Measurements from ENCODE around the gene IQGAP3.
A peak's percentile ranks its signal among the peaks of the same experiment; 100 is the strongest.

IQGAP3 gene

GRCh38 chr1:156497078-156497742 lies 75.2 kb downstream of the IQGAP3 start:
- Mint-ChIP-seq H3K4me1 (ENCODE audit: low read depth in 2 of 2) (peaks cover 67 to 74% of the 10 kb centered on the region in 2 donors), H3K27ac (peak overlapping the region; percentile 99 to 100), H3K27me3 (no peaks in the 10 kb centered on the region), H3K4me3 (peak overlapping the region; percentile 83 to 88), H3K9me3 (no peaks in the 10 kb centered on the region), H3K36me3 (ENCODE audit: insufficient read depth) (peaks cover 66% of the 10 kb centered on the region)
- DNase-seq (no peak), ATAC-seq (replicated peaks) (no peak)

- Mint-ChIP-seq H3K36me3 (ENCODE audit: insufficient read depth) (peaks cover 66% of the 10 kb centered on the region), H3K27me3 (no peaks in the 10 kb centered on the region), H3K27ac (peak overlapping the region; percentile 99 to 100), H3K4me3 (peak overlapping the region; percentile 83 to 88), H3K9me3 (no peaks in the 10 kb centered on the region), H3K4me1 (ENCODE audit: low read depth in 2 of 2) (peaks cover 72 to 76% of the 10 kb centered on the region in 2 donors)
- DNase-seq (no peak), ATAC-seq (replicated peaks) (no peak)
Observed at GRCh38 chr1:156496211-156496761, 76.1 kb downstream of the IQGAP3 start.

GRCh38 chr1:156495401-156496140 lies 76.8 kb downstream of the IQGAP3 start:
- H3K4me3 Mint-ChIP-seq, result peak overlapping the region; percentile 83 to 88

GRCh38 chr1:156494309-156494895 lies 78.0 kb downstream of the IQGAP3 start:
- H3K27ac Mint-ChIP-seq, result peak overlapping the region; percentile 94 to 95
- no peak for ATAC-seq (replicated peaks)
- peak overlapping the region; percentile 49 to 82 for H3K4me3 Mint-ChIP-seq

More at GRCh38 chr1:156495401-156496140, 76.8 kb downstream of the IQGAP3 start:
- H3K9me3 Mint-ChIP-seq, result no peaks in the 10 kb centered on the region
- H3K27ac Mint-ChIP-seq, result peak overlapping the region; percentile 99 to 100
- no peaks in the 10 kb centered on the region for H3K27me3 Mint-ChIP-seq
- ATAC-seq (replicated peaks), result no peak
- peaks cover 67% of the 10 kb centered on the region for H3K36me3 Mint-ChIP-seq (ENCODE audit: insufficient read depth)
- no peak for DNase-seq
- H3K4me1 Mint-ChIP-seq (ENCODE audit: low read depth in 2 of 2), result peaks cover 79 to 83% of the 10 kb centered on the region in 2 donors

GRCh38 chr1:156493742-156494141 lies 78.6 kb downstream of the IQGAP3 start:
- peaks cover 73% of the 10 kb centered on the region for H3K36me3 Mint-ChIP-seq (ENCODE audit: insufficient read depth)

More at GRCh38 chr1:156494309-156494895, 78.0 kb downstream of the IQGAP3 start:
- peaks cover 90 to 93% of the 10 kb centered on the region in 2 donors for H3K4me1 Mint-ChIP-seq (ENCODE audit: low read depth in 2 of 2)
- H3K27me3 Mint-ChIP-seq, result no peaks in the 10 kb centered on the region
- DNase-seq, result no peak
- no peaks in the 10 kb centered on the region for H3K9me3 Mint-ChIP-seq
- peaks cover 73% of the 10 kb centered on the region for H3K36me3 Mint-ChIP-seq (ENCODE audit: insufficient read depth)

GRCh38 chr1:156493154-156493631 lies 79.2 kb downstream of the IQGAP3 start:
- Mint-ChIP-seq H3K27me3 (no peaks in the 10 kb centered on the region), H3K9me3 (no peaks in the 10 kb centered on the region), H3K4me1 (ENCODE audit: low read depth in 2 of 2) (peaks cover 91 to 97% of the 10 kb centered on the region in 2 donors), H3K27ac (peak overlapping the region; percentile 94 to 95), H3K4me3 (peak overlapping the region; percentile 77 to 82), H3K36me3 (ENCODE audit: insufficient read depth) (peaks cover 71% of the 10 kb centered on the region)
- no peak for DNase-seq
- no peak for ATAC-seq (replicated peaks)

More at GRCh38 chr1:156493742-156494141, 78.6 kb downstream of the IQGAP3 start:
- DNase-seq (no peak), ATAC-seq (replicated peaks) (no peak)
- H3K27me3 Mint-ChIP-seq, result no peaks in the 10 kb centered on the region
- H3K4me3 Mint-ChIP-seq, result peak overlapping the region; percentile 49 to 82
- peak overlapping the region; percentile 94 to 95 for H3K27ac Mint-ChIP-seq
- peaks cover 91 to 97% of the 10 kb centered on the region in 2 donors for H3K4me1 Mint-ChIP-seq (ENCODE audit: low read depth in 2 of 2)
- H3K9me3 Mint-ChIP-seq, result no peaks in the 10 kb centered on the region

GRCh38 chr1:156492591-156493080 lies 79.7 kb downstream of the IQGAP3 start:
- Mint-ChIP-seq H3K27ac (peak overlapping the region; percentile 94 to 95), H3K4me3 (peak overlapping the region; percentile 77 to 82), H3K27me3 (no peaks in the 10 kb centered on the region), H3K36me3 (ENCODE audit: insufficient read depth) (peaks cover 71% of the 10 kb centered on the region), H3K4me1 (ENCODE audit: low read depth in 2 of 2) (peaks cover 91 to 97% of the 10 kb centered on the region in 2 donors), H3K9me3 (no peaks in the 10 kb centered on the region)
- DNase-seq (no peak), ATAC-seq (replicated peaks) (no peak)

- ATAC-seq (replicated peaks) (no peak), DNase-seq (no peak)
- Mint-ChIP-seq H3K27me3 (no peaks in the 10 kb centered on the region), H3K36me3 (ENCODE audit: insufficient read depth) (peaks cover 72% of the 10 kb centered on the region), H3K9me3 (no peaks in the 10 kb centered on the region), H3K27ac (peak overlapping the region; percentile 94 to 95), H3K4me1 (ENCODE audit: low read depth in 2 of 2) (peaks cover 91 to 97% of the 10 kb centered on the region in 2 donors), H3K4me3 (peak overlapping the region; percentile 77 to 82)
Observed at GRCh38 chr1:156492013-156492590, 80.3 kb downstream of the IQGAP3 start.

- Mint-ChIP-seq H3K27me3 (no peaks in the 10 kb centered on the region), H3K4me1 (ENCODE audit: low read depth in 2 of 2) (peaks cover 91 to 97% of the 10 kb centered on the region in 2 donors), H3K27ac (peak overlapping the region; percentile 94 to 95), H3K36me3 (ENCODE audit: insufficient read depth) (peaks cover 77% of the 10 kb centered on the region), H3K4me3 (peak overlapping the region; percentile 77 to 82), H3K9me3 (no peaks in the 10 kb centered on the region)
- no peak for DNase-seq
- no peak for ATAC-seq (replicated peaks)
Observed at GRCh38 chr1:156491151-156491949, 81.0 kb downstream of the IQGAP3 start.

- Mint-ChIP-seq H3K27me3 (no peaks in the 10 kb centered on the region), H3K4me3 (peak overlapping the region; percentile 77 to 82), H3K9me3 (no peaks in the 10 kb centered on the region), H3K4me1 (ENCODE audit: low read depth in 2 of 2) (peaks cover 90 to 93% of the 10 kb centered on the region in 2 donors), H3K27ac (peak overlapping the region; percentile 94 to 95), H3K36me3 (ENCODE audit: insufficient read depth) (peaks cover 78% of the 10 kb centered on the region)
- ATAC-seq (replicated peaks), result no peak
- no peak for DNase-seq
Observed at GRCh38 chr1:156490401-156491032, 81.8 kb downstream of the IQGAP3 start.

- Mint-ChIP-seq H3K4me3 (peak overlapping the region; percentile 77 to 82), H3K27me3 (no peaks in the 10 kb centered on the region), H3K27ac (peak overlapping the region; percentile 94 to 95), H3K36me3 (ENCODE audit: insufficient read depth) (peaks cover 75% of the 10 kb centered on the region), H3K4me1 (ENCODE audit: low read depth in 2 of 2) (peaks cover 89% of the 10 kb centered on the region in 2 donors), H3K9me3 (no peaks in the 10 kb centered on the region)
- ATAC-seq (replicated peaks) (no peak), DNase-seq (no peak)
Observed at GRCh38 chr1:156489935-156490293, 82.5 kb downstream of the IQGAP3 start.

Measured in effector memory CD8-positive, alpha-beta T cell (primary cell).